Measurements from ENCODE around the gene WNT7A.

Gene WNT7A

DNA sequence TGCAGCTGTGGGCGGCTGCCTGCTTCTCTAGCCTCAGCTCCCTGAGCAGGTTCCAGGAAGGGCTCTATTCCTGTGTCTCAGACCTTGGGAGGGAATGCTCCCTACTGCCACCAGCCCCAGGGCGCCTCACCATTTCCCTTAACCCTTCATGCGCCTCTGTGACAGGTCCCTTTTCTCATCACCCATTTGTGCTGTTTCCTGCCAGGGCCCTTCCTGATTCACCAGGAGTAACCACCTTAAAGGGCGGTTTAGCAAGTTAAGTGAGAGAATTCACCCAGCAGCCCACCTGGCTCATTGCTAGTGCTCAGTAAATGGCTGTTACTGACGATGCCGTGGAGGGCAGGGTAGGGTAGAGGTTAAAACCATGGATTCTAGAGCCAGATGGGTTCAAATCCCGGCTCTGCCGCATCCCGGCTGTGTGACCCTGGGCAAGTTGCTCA lies 87.8 kb downstream of the WNT7A start:
- no peak for DNase-seq (ENCODE audit: low read depth)

- DNase-seq (ENCODE audit: low read depth), result no peak
Measured at GRCh38 chr3:13791198-13792050, 88.4 kb downstream of the WNT7A start.

GRCh38 chr3:13790376-13791197 lies 89.3 kb downstream of the WNT7A start:
- DNase-seq (ENCODE audit: low read depth), result no peak

DNA sequence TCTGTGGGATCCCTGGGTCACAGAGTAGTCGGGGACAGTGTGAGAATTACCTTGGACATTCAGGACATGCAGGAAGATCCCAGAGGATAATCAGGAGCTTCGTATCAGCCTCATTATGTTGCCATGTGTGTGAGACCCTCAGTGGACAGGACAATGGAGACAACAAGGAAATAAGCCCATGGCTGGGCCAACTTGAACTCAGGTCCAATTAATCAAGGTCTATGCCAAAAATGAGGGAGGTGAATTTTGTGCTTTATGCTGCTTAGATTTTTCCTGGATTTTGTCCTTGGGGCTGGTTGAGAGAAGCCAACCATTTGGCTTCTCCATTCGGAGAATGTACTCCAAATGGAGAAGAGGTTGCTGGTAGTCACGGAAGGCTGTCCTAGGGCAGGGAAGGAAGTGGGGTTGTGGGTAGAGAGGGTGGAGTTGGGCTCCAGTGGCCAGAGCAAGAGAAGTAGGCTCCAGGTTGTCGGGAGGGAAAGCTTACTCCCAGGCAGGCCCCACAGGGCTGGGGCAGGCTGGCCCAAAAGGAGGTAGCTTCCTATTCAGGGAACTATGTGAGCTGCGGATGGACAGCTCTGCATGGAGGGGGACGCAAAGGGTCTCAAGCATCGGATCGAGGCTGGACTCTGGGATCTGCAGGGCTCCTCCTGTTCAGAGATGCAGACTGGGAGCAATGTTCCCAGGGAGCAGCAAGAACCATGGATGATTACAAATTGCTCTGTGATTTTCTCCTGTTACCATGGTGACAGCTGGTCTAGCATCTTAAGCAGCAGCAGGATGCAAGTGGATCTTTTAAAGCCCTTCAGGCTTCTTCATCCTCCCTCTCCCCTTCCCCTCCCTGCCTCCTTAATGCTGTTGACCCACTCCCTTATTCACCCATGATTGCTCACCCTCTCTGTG lies 91.1 kb downstream of the WNT7A start:
- DNase-seq (ENCODE audit: low read depth), result no peak

GRCh38 chr3:13787533-13788132 lies 92.2 kb downstream of the WNT7A start:
- no peak for DNase-seq (ENCODE audit: low read depth)

DNA sequence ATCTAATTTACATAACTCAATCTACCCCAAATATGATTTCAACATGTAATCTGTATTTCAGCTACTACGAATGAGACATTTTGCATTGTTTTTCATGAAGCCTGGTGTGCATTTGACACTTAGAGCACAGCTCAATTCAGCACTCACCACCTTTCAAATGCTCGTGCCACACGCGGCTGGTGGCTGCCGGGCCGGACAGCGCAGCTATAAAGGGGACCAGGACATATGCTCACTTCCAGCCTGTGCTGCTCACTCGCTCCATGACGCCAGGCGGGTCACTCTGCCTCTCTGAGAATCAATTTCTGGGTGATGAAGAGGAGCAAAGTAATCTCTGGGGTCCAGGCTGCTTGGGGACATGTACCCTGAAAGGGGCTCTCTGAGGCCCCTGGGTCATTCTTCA lies 93.1 kb downstream of the WNT7A start:
- DNase-seq (ENCODE audit: low read depth), result no peak

DNA sequence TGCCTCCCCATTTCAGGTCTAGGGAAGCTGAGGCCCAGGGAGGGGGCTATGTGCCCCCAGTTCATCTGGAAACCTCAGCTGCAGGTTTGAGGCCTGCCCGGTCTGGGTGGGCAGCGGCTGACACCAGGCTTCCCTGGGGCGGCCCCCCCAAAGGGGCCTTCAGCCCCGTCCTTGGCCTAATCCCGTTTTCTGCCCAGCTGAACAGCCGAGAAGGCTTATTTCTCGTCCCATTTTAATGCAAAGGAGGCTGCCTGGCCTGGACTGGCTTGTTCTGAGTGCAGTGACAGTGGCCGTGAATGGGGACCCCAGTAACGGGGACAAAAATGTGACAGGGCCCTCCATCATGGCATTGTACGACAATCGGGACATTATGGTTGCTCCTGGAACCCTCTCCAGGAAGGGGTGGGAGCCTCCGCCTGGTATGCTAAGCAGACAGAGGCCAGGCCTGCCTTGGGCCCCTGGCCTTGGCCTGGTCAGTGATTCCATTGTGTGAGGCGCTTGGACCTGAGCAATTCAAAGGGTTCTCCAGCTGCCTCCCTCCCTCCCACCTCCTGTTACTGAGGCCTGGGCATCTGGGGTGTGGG lies 93.9 kb downstream of the WNT7A start:
- no peak for DNase-seq (ENCODE audit: low read depth)

DNA sequence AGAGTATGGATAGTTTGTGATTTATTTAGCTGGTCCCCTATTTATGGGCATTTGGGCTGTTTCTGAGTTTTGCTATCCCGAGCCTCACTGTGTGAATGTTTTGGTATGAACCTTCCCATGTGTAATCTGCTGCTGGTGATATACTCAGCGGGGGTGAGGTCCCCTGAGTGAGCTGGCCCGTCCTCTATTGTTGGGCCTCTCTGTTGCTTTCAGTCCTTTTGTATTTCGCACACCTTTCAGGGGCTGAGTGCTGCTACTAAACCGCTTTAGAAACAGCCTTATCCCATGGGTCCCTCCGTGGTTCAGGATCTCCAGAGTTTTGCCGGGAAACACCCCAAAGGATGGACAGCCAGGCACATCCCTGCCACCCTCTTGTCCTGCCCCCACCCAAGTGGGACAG lies 94.5 kb downstream of the WNT7A start:
- no peak for DNase-seq (ENCODE audit: low read depth)

DNA sequence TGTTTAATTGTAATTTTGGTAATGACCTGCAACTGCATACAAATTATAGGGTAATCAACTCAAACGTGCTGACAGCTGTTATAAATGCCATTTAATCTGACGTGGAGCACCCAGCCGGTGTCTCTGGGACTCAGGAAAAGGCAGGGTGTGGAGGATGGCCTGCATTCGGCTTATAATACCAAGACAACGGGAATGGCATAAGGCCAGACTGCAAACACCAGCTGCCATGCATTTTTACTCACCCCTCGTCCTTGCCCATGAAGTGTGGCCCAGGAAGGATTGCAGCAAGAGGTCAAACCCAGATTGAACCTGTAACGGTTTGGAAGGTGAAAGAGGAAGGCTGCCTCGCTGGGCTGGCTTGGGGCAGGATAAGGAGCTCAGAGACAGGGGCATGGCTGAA lies 96.4 kb downstream of the WNT7A start:
- no peak for DNase-seq (ENCODE audit: low read depth)

DNA sequence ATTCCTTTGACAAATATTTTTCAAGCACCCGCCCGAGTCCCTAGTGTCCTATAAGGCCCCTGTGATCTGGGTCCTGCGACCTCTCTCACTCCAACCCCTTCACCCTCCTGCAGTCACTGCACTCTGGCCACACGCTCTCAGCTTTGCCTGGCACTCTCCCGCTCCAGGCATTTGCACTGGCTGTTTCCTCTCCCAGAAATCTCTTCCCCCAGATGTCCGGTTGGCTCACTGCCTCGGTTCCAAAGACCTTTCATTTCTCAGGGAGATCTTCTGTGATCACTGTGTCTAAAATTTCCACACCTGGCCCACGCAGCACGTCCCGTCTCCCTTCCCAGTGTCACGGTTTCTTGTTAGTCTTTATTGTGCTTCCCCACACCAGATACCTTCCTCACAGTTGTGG lies 97.4 kb downstream of the WNT7A start:
- DNase-seq (ENCODE audit: low read depth), result no peak

DNA sequence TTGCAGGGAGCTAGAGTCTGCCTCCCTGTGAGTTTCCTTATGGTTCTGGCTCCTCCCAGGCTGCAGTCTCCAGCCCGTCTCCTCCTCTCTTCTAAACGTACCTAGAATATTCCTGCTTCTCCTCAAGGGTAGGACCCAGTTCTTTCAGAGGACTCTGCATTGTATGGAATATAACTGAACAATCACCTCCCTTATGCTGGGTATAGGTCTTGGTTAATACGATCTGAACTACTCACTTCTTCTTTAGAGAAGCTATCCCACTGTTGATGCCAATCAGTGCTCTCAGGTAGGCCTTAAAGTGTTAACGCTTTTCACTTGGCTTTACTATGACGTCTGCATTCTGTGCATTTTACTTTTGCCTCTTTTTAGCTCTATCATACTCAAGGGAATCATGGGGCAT lies 98.5 kb downstream of the WNT7A start:
- DNase-seq (ENCODE audit: low read depth), result no peak

DNA sequence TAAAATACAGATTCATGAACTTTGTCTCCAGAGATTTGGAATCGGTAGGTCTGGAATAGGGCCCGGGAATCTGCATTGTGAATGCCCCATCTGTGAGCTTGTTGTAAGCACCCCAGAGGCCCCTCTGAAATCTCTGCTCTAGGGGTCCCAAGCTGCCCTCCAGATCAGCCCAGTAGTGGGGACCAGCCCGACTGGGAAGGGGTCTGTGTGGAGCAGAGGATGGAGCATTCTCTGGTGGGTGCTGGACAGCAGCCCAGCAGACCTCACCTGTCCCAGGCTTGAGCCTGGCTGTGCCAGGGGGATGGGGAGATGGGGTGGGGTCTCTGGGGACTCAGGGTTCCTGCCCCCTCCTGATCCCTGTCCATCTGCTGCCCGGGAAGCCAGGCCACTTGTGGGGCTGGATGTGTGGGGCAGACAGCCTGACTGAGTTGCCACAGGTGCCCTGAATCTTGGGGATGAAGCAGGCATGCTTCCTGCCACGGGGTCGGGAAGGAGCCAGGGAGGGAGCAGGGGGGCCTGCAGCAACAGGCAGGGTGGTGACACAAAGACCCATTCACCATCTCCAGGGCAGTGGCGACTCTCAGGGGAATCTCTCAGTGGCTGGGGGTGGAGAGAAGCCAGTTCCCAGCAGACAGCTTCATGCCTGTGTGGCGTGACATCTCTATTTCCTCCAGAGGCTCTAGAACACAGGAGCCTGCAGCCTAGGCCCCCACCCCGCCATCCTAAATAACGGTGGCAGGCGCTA lies 99.3 kb downstream of the WNT7A start:
- no peak for DNase-seq (ENCODE audit: low read depth)

- DNase-seq (ENCODE audit: low read depth), result no peak
Measured at GRCh38 chr3:13776253-13777050, 103.4 kb downstream of the WNT7A start.

GRCh38 chr3:13772885-13773745 lies 106.8 kb downstream of the WNT7A start:
- no peak for DNase-seq (ENCODE audit: low read depth)

DNA sequence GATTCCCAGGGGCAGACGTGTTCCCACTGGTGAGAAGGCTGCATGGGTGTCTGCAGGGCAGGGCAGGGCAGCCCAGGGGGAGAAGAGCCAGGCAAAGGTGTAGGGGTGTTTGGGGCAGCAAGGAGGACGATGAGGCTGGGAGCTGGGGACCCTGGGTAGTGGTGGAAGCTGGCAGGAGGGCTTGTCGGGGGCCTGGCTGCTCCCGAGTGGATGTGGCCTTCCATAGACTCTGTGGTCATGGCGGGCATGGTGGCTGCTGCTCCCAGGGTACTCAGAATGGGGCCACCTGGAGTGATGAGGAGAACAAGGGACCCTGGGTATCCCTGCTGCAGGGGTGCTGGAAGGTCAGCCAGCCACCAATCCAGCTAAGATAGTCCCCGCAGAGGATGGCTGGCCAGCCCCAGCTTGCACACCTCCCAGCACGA lies 107.5 kb downstream of the WNT7A start:
- DNase-seq (ENCODE audit: low read depth), result no peak

GRCh38 chr3:13771496-13771895 lies 108.4 kb downstream of the WNT7A start:
- no peak for DNase-seq (ENCODE audit: low read depth)

- no peak for DNase-seq (ENCODE audit: low read depth)
Measured at GRCh38 chr3:13770170-13771169, 109.4 kb downstream of the WNT7A start.

DNA sequence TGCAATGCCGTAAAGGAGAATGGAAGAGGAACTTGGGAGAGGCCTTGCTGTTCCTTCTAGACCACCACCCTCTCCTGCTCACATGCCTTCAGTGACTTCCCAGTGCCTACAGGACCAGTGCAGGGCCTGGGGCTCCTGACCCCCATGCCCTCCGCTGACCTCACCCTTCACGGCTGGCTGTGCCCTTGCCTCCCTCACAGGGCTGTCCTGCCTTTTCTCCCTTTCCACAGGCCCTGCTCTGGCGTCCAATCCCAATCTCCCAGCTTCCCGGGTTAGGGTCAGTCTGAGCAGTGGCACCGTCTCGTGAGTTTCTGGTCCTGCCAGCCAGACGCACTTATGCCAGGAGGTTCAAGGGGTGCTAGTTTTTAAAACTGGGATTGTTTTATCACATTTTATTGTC lies 110.4 kb downstream of the WNT7A start:
- no peak for DNase-seq (ENCODE audit: low read depth)

Measured in EH (cell line).